Posterior vena cava (tissue), 2 donors: Measurements from ENCODE around the gene NXPE1. TPM values are rescaled to one million over a fixed set of nuclear protein-coding genes. Genes with fewer than 3 reads are reported as not detected.
"Not testable (repeated sequence)": the region's sequence is repeated elsewhere in the genome, so short reads cannot be mapped to it uniquely, and the experiment has no call there.

Experiments used
- DNase-seq: peaks from one replicate; pipeline ENCODE4 v3.0.0-alpha.2; 2020; ENCODE audit warnings: low spot score
- intact Hi-C, 2 donors: fragments of 100-400 bp; cut with DNase I; formaldehyde crosslinking; loops; one replicate each; pipeline versions ENCODE4 v1.14.1 to v1.14.2; 2022 to 2023
- long read RNA-seq, 2 donors: library from polyadenylated mRNA; unstranded; transcript quantifications; one replicate each; pipeline ENCODE4 v2.0.0, GENCODE V29; 2020 to 2021
- total RNA-seq, 2 donors: library from RNA; stranded (reverse); fragmentation: NEBNext Ultra II Directional; extraction: Animal tissue kit (Norgen Biotek cat#: 25700); gene quantifications; one replicate each; pipeline ENCODE4 v1.2.1, GENCODE V29; 2021
- donor health status: DM: yes; HTN: yes; CAD: no.
- donor health status: DM: yes; HTN: yes; CAD: no.

Gene NXPE1
- not detected for total RNA-seq
- long read RNA-seq, donor 1: 0 reads
- long read RNA-seq, donor 2: 0 reads

DNA sequence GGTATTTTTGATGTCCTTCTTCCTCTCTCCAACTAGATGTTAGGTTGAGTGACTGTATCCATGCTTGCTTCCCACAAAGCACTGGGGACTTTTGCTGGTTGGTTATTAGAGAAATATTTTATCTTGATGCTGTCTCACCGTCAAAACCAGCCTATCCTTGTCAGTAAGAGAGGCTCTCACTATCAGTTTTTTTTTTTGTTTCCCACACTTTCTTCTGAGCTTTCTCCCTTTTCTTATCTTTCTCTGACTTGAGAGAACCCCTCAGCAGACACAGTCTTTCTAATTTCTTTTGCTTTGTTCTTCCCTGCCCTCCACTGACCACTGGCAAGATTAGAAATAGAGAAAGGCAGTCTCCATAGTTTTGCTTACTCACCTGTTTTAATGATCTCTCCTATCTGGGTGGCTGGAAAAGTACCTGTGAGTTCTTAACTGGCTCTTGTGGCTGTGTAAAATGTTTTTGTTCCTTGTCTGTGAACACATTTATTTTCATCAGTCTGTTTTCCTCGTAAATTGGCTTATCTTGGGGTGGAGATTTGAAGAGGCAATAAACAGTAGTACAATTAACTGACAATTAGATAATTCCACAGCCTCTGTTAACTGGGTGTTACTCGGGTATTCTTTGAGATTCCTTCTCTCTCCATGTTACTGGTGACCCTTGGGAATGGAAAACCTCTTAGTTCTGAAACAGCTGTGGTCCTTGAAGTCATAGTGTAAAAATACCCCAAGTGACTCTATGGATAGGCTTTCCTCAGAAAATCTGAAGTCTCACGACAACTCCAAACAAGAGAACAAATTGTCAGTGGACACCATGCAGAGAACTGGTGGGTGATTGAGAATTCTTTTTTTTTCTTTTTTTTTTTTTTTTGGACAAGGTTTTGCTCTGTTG lies at the start of gene NXPE1:
Gene NXPE1 (minus strand): TSS at position 457 of the 886 bp plus-strand sequence. CDS start 8,680 bp downstream, outside the sequence.
- no peak for DNase-seq
- intact Hi-C loops: no loop called here

DNA sequence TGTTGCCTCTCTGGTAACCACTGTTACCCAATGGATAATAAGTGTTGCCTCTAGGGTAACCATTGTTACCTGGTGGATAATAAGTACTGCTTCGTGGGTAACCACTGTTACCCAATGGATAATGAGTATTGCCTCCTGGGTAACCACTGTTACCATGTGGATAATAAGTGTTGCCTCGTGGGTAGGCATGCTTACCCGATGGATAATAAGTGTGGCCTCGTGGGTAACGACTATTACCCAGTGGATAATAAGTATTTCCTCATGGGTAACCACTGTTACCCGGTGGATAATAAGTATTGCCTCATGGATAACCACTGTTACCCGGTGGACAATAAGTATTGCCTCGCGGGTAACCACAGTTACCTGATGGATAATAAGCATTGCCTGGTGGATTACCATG lies 49.7 kb upstream of the NXPE1 start:
- intact Hi-C loops: no loop called here
- no peak for DNase-seq

- intact Hi-C loops, DNase-seq: not testable (repeated sequence)
Observed at GRCh38 chr11:114608605-114609004, 48.9 kb upstream of the NXPE1 start.

- no peak for DNase-seq
- intact Hi-C loops: no loop called here
Observed at GRCh38 chr11:114607753-114608459, 48.2 kb upstream of the NXPE1 start.

GRCh38 chr11:114606802-114607075 lies 47.1 kb upstream of the NXPE1 start:
- intact Hi-C loops, DNase-seq: not testable (repeated sequence)

- no peak for DNase-seq
- intact Hi-C loops: no loop called here
Observed at GRCh38 chr11:114606003-114606801, 46.5 kb upstream of the NXPE1 start.

GRCh38 chr11:114605370-114605769 lies 45.7 kb upstream of the NXPE1 start:
- intact Hi-C loops: no loop called here
- no peak for DNase-seq

GRCh38 chr11:114604886-114605285 lies 45.2 kb upstream of the NXPE1 start:
- intact Hi-C loops: no loop called here
- DNase-seq: no peak

DNA sequence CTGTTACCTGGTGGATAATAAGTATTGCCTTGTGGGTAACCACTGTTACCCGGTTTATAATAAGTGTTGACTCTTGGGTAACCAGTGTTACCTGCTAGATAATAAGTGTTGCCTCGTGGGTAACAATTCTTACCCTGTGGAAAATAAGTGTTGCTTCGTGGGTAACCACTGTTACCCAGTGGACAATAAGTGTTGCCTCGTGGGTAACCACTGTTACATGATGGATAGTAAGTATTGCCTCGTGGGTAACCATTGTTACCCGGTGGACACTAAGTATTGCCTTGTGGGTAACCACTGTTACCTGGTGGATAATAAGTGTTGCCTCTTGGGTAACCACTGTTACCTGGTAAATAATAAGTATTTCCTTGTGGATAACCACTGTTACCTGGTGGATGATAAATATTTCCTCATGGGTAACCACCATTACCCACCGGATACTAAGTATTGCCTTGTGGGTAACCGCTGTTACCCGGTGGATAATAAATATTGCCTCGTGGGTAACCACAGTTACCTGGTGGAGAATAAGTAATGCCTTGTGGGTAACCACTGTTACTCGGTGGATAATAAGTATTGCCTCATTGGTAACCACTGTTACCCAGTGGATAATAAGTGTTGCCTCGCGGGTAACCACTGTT lies 44.6 kb upstream of the NXPE1 start:
- no peak for DNase-seq
- intact Hi-C loops: no loop called here

GRCh38 chr11:114603151-114603550 lies 43.5 kb upstream of the NXPE1 start:
- DNase-seq, intact Hi-C loops: not testable (repeated sequence)

- intact Hi-C loops: loop anchor here in 1 of 2 donors (5.0 kb wide), 1 partner anchor 1204 kb away; no protein-coding TSS in a partner anchor
- no peak for DNase-seq
Observed at GRCh38 chr11:114598461-114598860, 38.8 kb upstream of the NXPE1 start.

DNA sequence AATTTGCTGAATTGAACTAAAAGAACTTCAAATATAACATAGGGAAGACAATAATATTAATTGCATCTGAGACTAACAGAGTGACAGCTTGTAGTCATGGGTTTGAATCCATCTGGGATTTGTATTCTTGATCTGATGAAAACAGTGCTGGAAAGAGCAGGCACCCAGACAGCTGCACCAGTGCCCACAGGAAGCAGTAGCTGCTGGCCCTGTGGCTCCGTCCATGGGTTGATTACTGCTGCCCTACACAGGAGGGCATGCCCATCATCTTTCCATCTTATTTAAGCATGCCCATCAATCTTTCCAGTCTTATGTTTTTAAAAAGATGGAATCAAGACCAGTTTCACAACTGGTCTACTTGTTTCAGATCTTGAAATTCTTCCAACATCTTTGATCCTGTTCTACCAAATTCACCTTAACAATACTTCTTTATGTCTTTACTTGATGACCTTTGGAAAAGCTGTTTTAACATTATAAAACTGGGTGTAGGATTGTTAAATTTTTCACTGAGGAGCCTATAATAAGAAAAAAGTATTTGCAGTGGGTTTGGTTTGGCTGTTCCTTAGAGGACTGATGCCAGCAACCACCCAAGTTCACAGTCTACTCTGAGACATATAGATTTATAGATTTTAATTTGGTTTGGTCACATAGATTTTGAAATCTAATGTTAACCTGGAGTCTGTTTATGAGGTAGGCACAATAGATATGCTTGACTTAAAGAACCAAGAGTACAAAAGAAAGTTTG lies 36.7 kb upstream of the NXPE1 start:
- no peak for DNase-seq
- intact Hi-C loops: loop anchor here in 1 of 2 donors (5.0 kb wide), 1 partner anchor 1206 kb away; no protein-coding TSS in a partner anchor

- DNase-seq: no peak
- intact Hi-C loops: loop anchor here in 1 of 2 donors (5.0 kb wide), 1 partner anchor 1207 kb away; no protein-coding TSS in a partner anchor
Observed at GRCh38 chr11:114595571-114595970, 35.9 kb upstream of the NXPE1 start, which contains the start of gene NXPE4. TSS of gene NXPE4 (minus strand) at chr11:114595786. CDS start at chr11:114594759, 1,027 bp downstream.

- no peak for DNase-seq
- intact Hi-C loops: loop anchor here in 1 of 2 donors (5.0 kb wide), 1 partner anchor 1208 kb away; no protein-coding TSS in a partner anchor
Observed at GRCh38 chr11:114594703-114595102, 35.0 kb upstream of the NXPE1 start.

DNA sequence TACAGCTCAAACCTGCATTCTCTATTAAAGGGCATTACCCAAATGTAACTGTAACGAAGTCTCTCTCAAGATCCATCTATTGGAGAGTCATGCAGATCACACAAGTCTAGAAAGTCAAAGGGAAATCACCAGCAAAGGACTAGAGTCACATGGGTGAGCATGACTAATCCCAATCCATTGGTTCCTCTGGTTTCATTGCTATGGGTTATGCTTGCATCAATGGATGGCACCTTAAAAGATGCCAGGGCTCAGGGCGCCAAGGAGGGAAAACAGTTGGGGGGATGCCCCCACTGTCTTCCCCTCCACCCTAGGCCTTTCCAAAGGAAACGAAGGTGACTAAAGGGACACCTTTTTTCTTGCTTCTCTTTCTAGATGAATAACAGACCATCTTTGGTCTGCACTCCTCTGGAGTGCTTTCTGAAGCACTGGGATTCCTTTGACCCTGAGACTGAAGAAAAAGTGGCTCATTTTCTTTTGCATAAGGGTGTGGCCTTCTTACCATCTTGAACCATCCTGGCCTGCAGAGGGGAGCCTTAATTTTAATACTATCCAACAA lies 27.8 kb upstream of the NXPE1 start:
- intact Hi-C loops: no loop called here
- DNase-seq: no peak

DNA sequence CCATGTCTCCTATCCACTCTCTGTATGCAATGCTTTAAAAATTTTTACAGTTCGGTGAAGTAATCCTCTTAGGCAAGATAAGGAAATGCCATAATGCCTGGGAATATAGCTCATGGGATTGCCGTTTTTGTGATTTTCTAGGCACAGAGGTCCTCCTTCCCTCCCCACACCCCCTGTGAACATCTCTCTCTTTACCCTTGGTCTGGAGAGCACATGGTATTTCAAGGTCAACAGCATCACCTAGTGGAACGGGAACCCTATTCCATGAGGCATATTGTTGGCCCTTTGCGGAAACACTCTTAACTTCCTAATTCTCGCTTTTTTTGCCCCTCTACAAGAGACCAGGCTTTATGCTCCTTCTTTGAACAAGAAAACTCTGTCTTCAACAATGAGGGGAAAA lies 27.1 kb upstream of the NXPE1 start:
- intact Hi-C loops: no loop called here

DNA sequence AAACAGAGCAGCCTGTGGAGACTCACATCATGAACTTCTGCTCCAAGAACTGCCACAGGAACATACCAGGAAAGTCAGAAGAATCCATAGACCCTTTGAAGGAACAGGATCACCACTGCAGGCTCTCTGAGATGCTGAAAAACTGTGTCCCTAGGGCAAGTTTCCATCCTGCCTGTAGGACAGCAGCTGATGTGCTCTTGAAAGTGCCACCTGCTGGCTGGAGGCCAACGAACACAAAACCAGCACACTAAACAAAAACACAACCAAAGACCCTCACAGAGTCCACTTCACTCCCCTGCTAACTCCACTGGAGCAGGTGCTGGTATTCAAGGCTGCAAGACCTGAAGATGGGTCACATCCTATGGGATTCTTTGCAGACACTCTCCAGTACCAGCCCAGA lies 12.0 kb upstream of the NXPE1 start:
- DNase-seq: no peak
- intact Hi-C loops: no loop called here

More for the DNA sequence above, 27.1 kb upstream of the NXPE1 start:
- no peak for DNase-seq

GRCh38 chr11:114569801-114570200 lies 10.1 kb upstream of the NXPE1 start:
- intact Hi-C loops: no loop called here
- DNase-seq: no peak
